Liver (tissue), 3 donors: ENCODE results near the gene SLC6A3.

Source experiments
- FOXA1 ChIP-seq: IDR thresholded peaks from 2 replicates; pipeline ENCODE4 v1.6.1; 2016; ENCODE audit warnings: antibody characterized with exemption
- JUND ChIP-seq, 2 donors: IDR thresholded peaks; 2 replicates each; pipeline ENCODE4 v1.6.1; 2016; ENCODE audit warnings: antibody characterized with exemption in 2 of 2
- NR2F2 ChIP-seq: IDR thresholded peaks from 2 replicates; pipeline ENCODE4 v1.6.1; 2016; ENCODE audit warnings: antibody characterized with exemption
- RAD21 ChIP-seq, 2 donors: IDR thresholded peaks; 2 replicates each; pipeline ENCODE4 v1.6.1; 2016; ENCODE audit warnings: antibody characterized with exemption in 2 of 2, mild to moderate bottlenecking in 2 of 2
- RXRA ChIP-seq, 2 donors: IDR thresholded peaks; 2 replicates each; pipeline ENCODE4 v1.6.1; 2017 to 2018; ENCODE audit warnings: antibody characterized with exemption in 2 of 2, mild to moderate bottlenecking in 1 of 2
- TAF1 ChIP-seq: conservative IDR thresholded peaks from 2 replicates; pipeline ENCODE4 v1.6.1; 2016; ENCODE audit warnings: antibody characterized with exemption, mild to moderate bottlenecking
- YY1 ChIP-seq: IDR thresholded peaks from 2 replicates; pipeline ENCODE4 v1.6.1; 2016; ENCODE audit warnings: antibody characterized with exemption, mild to moderate bottlenecking
- TF ChIP-seq, protein P1 (sequence below): fragments of 150-350 bp; IDR thresholded peaks from 2 replicates; pipeline ENCODE4 v1.5.1; 2017; ENCODE audit warnings: improper control_type of control experiment, low read depth, low read length; ENCODE audit not compliant: missing input control
- TF ChIP-seq, protein P2 (sequence below): IDR thresholded peaks from 2 replicates; pipeline ENCODE4 v1.6.1; 2016; ENCODE audit warnings: antibody characterized with exemption
- TF ChIP-seq, protein P3 (sequence below): IDR thresholded peaks from 2 replicates; pipeline ENCODE4 v1.6.1; 2016; ENCODE audit warnings: antibody characterized with exemption, mild to moderate bottlenecking
- donor health status: healthy.
- donor health status: healthy.

- TF ChIP-seq, protein P1, sequence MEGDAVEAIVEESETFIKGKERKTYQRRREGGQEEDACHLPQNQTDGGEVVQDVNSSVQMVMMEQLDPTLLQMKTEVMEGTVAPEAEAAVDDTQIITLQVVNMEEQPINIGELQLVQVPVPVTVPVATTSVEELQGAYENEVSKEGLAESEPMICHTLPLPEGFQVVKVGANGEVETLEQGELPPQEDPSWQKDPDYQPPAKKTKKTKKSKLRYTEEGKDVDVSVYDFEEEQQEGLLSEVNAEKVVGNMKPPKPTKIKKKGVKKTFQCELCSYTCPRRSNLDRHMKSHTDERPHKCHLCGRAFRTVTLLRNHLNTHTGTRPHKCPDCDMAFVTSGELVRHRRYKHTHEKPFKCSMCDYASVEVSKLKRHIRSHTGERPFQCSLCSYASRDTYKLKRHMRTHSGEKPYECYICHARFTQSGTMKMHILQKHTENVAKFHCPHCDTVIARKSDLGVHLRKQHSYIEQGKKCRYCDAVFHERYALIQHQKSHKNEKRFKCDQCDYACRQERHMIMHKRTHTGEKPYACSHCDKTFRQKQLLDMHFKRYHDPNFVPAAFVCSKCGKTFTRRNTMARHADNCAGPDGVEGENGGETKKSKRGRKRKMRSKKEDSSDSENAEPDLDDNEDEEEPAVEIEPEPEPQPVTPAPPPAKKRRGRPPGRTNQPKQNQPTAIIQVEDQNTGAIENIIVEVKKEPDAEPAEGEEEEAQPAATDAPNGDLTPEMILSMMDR, result no peak
- TF ChIP-seq TAF1 (no peak), FOXA1 (no peak), YY1 (no peak), NR2F2 (no peak), RAD21 (IDR thresholded peaks at IDR 0.05) (no peak), RXRA (IDR thresholded peaks at IDR 0.05) (no peak), JUND (IDR thresholded peaks at IDR 0.05) (no peak)
- TF ChIP-seq, protein P2, sequence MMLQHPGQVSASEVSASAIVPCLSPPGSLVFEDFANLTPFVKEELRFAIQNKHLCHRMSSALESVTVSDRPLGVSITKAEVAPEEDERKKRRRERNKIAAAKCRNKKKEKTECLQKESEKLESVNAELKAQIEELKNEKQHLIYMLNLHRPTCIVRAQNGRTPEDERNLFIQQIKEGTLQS, result no peak
- TF ChIP-seq, protein P3, sequence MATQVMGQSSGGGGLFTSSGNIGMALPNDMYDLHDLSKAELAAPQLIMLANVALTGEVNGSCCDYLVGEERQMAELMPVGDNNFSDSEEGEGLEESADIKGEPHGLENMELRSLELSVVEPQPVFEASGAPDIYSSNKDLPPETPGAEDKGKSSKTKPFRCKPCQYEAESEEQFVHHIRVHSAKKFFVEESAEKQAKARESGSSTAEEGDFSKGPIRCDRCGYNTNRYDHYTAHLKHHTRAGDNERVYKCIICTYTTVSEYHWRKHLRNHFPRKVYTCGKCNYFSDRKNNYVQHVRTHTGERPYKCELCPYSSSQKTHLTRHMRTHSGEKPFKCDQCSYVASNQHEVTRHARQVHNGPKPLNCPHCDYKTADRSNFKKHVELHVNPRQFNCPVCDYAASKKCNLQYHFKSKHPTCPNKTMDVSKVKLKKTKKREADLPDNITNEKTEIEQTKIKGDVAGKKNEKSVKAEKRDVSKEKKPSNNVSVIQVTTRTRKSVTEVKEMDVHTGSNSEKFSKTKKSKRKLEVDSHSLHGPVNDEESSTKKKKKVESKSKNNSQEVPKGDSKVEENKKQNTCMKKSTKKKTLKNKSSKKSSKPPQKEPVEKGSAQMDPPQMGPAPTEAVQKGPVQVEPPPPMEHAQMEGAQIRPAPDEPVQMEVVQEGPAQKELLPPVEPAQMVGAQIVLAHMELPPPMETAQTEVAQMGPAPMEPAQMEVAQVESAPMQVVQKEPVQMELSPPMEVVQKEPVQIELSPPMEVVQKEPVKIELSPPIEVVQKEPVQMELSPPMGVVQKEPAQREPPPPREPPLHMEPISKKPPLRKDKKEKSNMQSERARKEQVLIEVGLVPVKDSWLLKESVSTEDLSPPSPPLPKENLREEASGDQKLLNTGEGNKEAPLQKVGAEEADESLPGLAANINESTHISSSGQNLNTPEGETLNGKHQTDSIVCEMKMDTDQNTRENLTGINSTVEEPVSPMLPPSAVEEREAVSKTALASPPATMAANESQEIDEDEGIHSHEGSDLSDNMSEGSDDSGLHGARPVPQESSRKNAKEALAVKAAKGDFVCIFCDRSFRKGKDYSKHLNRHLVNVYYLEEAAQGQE, result no peak
Observed at GRCh38 chr5:1437226-1437829, 7.9 kb downstream of the SLC6A3 start.
